Hepatocyte (in vitro differentiated cells): Measurements from ENCODE around the gene CCL11.

ENCODE experiments used
- CTCF ChIP-seq: fragments of 200-600 bp; sonication (generic); IDR thresholded peaks from 2 replicates; pipeline ENCODE4 v1.5.1; 2016; ENCODE audit warnings: antibody characterized with exemption, mild to moderate bottlenecking; ENCODE audit not compliant: poor library complexity
- EZH2phosphoT487 ChIP-seq: fragments of 200-600 bp; sonication (generic); IDR thresholded peaks from one replicate; pipeline ENCODE4 v1.6.1; 2018; ENCODE audit warnings: antibody characterized with exemption, mild to moderate bottlenecking, low read depth, moderate library complexity; ENCODE audit not compliant: unreplicated experiment, severe bottlenecking

- TF ChIP-seq CTCF (no peak), EZH2phosphoT487 (no peak)
These were observed 36.1 kb upstream of the CCL11 start for GRCh38 chr17:34249478-34249877.
